GM12864 (cell line): ENCODE data around the gene FAM107B.

Experiments
- DNase-seq: peaks from one replicate; pipeline ENCODE4 v3.0.0-alpha.2; 2011; ENCODE audit warnings: low read depth
- H3K4me3 ChIP-seq: 2 replicates; pipeline ENCODE4 v1.5.1; 2011; ENCODE audit warnings: mild to moderate bottlenecking, low read depth, low read length, control low read depth
- TF ChIP-seq, protein P1 (sequence below): IDR thresholded peaks from 2 replicates; pipeline ENCODE4 v1.5.1; 2011; ENCODE audit warnings: low read depth, mild to moderate bottlenecking, moderate library complexity, low read length, control low read depth, inconsistent platforms; ENCODE audit errors: missing control alignments

Gene FAM107B

DNA sequence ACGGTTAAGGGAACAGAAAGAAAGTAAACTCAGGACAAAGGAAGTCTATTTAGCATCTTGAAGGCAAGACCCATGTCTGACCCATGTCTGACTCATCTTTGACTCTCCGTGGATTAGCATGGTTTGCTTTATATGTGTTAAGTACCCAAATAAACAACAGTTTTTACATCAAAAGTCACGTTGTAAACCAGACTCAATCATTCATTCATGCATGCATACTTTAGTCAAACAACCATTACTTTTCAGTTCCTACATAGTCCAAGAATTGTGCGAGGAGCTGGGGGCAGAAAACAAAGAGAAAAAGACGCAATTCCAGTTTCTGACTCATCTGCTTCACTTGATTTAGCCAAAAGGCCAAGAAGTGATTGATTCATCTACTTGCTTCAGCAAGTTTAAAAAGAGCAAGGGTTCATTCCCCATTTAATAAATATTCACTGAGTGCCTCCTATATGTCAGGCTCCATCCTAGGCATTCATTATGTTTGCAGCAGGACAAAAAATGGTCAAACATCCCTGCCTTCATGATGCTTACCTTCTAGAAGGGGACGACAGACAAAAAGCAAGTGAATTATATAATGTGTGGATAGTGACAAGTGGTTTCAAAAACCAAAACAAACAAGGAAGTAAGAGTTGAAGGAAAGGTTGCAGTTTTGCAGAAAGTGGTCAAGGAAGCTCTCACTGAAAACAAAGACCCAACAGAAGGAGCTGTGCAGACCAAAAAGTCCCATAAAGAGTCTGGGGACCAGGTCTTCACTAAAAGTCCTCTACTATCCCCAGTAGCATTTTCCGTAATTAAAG lies 116.2 kb downstream of the FAM107B start:
- DNase-seq: peak; percentile 37
- TF ChIP-seq, protein P1, sequence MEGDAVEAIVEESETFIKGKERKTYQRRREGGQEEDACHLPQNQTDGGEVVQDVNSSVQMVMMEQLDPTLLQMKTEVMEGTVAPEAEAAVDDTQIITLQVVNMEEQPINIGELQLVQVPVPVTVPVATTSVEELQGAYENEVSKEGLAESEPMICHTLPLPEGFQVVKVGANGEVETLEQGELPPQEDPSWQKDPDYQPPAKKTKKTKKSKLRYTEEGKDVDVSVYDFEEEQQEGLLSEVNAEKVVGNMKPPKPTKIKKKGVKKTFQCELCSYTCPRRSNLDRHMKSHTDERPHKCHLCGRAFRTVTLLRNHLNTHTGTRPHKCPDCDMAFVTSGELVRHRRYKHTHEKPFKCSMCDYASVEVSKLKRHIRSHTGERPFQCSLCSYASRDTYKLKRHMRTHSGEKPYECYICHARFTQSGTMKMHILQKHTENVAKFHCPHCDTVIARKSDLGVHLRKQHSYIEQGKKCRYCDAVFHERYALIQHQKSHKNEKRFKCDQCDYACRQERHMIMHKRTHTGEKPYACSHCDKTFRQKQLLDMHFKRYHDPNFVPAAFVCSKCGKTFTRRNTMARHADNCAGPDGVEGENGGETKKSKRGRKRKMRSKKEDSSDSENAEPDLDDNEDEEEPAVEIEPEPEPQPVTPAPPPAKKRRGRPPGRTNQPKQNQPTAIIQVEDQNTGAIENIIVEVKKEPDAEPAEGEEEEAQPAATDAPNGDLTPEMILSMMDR: no peak
- no peak overlapping the region; the same call in 1 of the 2 replicates for H3K4me3 ChIP-seq

DNA sequence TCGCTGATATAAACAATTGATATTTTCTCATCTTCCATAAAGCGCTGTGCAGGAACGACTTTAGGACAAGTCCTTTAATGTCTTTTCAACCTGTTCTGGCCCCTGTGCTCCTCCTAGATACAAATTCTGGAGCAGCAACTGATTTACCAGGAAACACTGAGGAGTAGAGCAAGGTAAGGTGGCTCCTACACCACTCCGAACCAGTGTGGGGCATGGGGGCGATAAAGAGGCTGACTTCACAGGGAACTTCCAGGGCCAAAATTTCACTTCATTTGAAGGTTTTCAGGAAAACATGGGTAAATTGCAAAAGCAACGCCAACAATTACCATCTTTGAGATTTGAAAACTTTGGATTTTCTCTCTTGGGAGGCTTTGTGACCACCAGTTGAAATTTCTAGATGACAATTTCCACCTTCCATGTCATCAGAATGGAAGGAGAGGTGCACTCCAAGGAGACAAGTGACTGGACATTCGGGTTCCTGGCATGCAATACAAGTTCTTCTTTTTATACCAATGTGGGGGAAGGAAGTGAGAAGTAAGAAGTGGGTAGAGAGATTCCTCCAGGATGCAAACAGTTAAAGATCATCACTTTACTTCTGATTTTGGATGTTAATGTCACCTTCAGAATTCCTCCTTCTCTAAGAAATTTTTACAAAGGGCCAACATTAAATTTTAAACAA lies 118.5 kb downstream of the FAM107B start:
- TF ChIP-seq, protein P1: no peak
- no peak overlapping the region for H3K4me3 ChIP-seq
- DNase-seq: no peak

DNA sequence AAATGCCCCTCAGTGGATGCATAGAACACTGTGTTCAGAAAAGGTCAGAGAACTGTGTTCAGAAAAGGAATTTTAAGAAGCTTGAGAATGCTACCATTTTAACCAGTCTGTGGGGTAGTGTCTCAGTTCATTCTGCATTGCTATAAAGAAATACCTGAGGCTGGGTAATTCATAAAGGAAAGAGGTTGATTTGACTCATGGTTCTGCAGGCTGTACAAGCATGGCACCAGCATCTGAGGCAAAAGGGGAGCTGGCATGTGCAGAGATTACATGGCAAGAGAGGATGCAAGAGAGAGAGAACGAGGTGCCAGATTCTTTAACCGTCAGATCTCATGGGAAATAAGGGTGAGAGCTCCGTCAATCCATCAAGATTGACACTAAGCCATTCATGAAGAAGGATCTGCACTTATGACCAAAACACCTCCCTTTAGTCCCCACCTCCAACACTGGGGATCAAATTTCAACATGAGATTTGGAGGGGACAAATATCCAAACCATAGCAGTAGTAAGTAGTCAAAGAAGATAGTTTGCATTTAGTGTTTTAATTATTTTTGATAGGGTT lies 119.8 kb downstream of the FAM107B start:
- DNase-seq: no peak
- TF ChIP-seq, protein P1: no peak
- no peak overlapping the region for H3K4me3 ChIP-seq

DNA sequence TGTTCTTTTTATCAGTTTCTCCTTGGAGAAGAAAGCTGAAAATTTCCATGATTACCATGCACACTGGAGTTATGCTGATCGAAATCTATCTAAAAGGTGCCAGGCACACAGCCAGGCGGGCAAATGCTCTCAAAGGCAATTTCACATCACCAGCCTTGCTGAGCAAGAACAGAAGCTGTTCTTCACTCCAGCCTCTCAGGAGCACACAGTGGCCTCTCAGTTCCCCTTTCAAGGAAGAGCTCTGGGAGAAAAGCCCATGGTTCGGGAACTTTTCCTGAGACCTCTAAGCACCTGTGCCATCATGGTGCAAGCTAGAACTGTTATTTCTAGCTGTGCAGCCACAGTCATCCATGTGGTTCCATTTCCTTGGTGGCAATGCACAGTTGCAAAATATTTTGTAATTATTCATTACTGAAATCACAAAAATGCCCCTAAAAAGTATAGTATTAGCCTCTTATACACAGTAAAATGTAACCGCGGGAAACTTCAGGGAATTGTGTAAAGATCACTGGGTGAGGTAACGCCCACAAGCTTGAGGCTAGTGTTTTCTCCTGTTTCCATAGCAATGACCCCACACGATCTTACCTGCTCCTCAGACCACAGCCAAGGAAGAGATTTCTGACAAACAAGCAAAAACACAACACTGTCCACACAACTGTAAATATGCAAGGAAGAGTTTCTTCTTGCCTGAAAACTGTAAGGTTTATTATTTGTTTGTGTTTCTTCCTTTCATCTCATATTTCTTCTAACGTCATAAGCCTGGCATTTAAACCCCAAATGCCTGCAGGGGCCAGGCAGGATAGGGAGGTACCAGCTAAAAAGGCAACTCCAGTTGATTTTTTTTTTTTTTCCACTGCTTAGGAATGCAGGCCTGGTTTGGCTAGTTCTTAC lies 121.2 kb downstream of the FAM107B start:
- TF ChIP-seq, protein P1: no peak
- no peak overlapping the region for H3K4me3 ChIP-seq
- DNase-seq: no peak

DNA sequence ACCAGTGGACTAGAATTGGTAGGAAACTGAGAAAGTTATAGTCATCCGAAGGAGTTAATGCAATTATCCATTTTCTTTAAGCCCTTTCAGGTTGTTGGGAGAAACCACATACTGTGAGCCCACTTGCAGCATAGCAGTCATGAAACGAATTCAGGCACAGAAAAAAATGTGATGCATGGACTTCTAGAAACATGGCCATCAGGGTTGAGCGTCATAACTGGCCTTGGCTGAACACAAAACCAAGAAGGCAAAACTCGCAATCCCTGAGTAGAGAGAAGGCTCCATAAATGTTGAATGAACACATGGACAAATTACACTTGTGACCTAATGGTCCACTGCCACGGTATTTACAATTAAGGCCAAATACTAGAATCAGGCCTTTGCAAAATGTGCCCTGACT lies 121.9 kb downstream of the FAM107B start:
- H3K4me3 ChIP-seq: no peak overlapping the region
- DNase-seq: no peak
- TF ChIP-seq, protein P1: no peak

DNA sequence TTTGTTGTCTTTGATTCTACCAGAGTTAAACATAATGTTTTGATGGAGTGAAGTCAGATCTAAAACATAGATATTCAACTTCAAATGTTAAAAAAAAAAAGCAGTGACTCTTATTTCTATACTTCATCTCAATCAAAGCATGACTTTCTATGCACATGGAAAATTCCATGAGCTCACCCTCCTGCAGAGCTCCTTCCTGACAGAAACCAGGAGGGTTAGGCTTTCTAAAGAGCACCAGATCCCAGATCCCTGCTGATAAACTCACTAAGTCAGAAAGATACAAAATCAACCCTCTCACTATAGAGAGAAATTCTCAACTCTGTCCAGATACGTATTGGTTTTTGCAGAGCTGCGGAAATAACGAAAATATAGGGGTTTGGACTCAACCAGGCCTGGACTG lies 122.6 kb downstream of the FAM107B start:
- DNase-seq: no peak
- TF ChIP-seq, protein P1: no peak
- H3K4me3 ChIP-seq: no peak overlapping the region
